HCT116 (cell line): ENCODE results near the gene CTU2. TPM values are rescaled to one million over a fixed set of nuclear protein-coding genes. Genes with fewer than 3 reads are reported as not detected.

Experiments used
- ATAC-seq: fragments of 200-7000 bp; cut with Tn5 transposase; 2 replicates; pipeline ENCODE4 v1.9.1; 2020; ENCODE audit warnings: mild to moderate bottlenecking, moderate library complexity
- BruUV-seq: library from RNA; stranded (reverse); fragments of 400-500 nt; replicated peaks from 2 replicates; lab custom pipeline; 2021; lab: Mats Ljungman, UMichigan
- CTCF ChIA-PET: fragments of 300-600 bp; sonication (Branson Sonifier 250); formaldehyde crosslinking; loops from one replicate; lab custom pipeline; 2021; ENCODE audit warnings: antibody characterized with exemption; lab: Charles Lee
- POLR2A ChIA-PET: fragments of 300-600, 350-600 bp; sonication (Branson Sonifier 250); formaldehyde crosslinking; loops from one replicate; lab custom pipeline; 2021; ENCODE audit warnings: antibody characterized with exemption; lab: Charles Lee
- RAD21 ChIA-PET, 2 experiments: fragments of 300-600 bp; sonication (Branson Sonifier 250); formaldehyde crosslinking; loops; one replicate each; lab custom pipeline; 2023; ENCODE audit warnings: low total read pairs in 2 of 2; ENCODE audit not compliant: uncharacterized antibody in 2 of 2, unreplicated experiment in 2 of 2, low non-redundant PET in 1 of 2; lab: Charles Lee
- DNase-seq: peaks from one replicate; pipeline ENCODE4 v3.0.0-alpha.2; 2010; ENCODE audit warnings: low read depth, low spot score
- H2AFZ ChIP-seq: fragments of 200-600 bp; shearing (Covaris generic), sonication (generic); 2 replicates; pipeline ENCODE4 v1.6.1; 2017; ENCODE audit warnings: low read depth, mixed run types, mixed read lengths, antibody characterized with exemption, low read length; ENCODE audit not compliant: poor library complexity, severe bottlenecking
- H3K27ac ChIP-seq: 2 replicates; pipeline ENCODE4 v1.5.1; 2012; ENCODE audit warnings: low read depth, low read length
- H3K27me3 ChIP-seq: fragments of 200-600 bp; sonication (generic); 2 replicates; pipeline ENCODE4 v1.6.1; 2016; ENCODE audit warnings: mixed run types, low read length, mixed read lengths; ENCODE audit not compliant: insufficient read depth
- H3K36me3 ChIP-seq, 2 experiments: fragments of 200-500 bp in 1 of 2; fragments of 200-600 bp in 1 of 2; sonication (Bioruptor generic) in 1 of 2; sonication (generic) in 1 of 2; 2 replicates each; pipeline versions ENCODE4 v1.5.1 to v1.6.1; 2014 to 2016; ENCODE audit warnings: low read length in 2 of 2, inconsistent platforms in 1 of 2, mixed read lengths in 1 of 2, mixed run types in 1 of 2; ENCODE audit not compliant: insufficient read depth in 2 of 2, control insufficient read depth in 1 of 2
- H3K4me1 ChIP-seq, 2 experiments: fragments of 200-600 bp in 1 of 2; sonication (generic) in 1 of 2; 2 replicates each; pipeline versions ENCODE4 v1.5.1 to v1.6.1; 2012 to 2017; ENCODE audit warnings: low read length in 2 of 2, inconsistent platforms in 1 of 2, mild to moderate bottlenecking in 1 of 2, mixed read lengths in 1 of 2, mixed run types in 1 of 2, moderate library complexity in 1 of 2; ENCODE audit not compliant: insufficient read depth in 2 of 2, control insufficient read depth in 1 of 2
- H3K4me2 ChIP-seq: fragments of 200-600 bp; sonication (generic); 2 replicates; pipeline ENCODE4 v1.6.1; 2017; ENCODE audit warnings: mixed run types, low read length, mixed read lengths
- H3K4me3 ChIP-seq, 2 experiments: fragments of 200-600 bp in 1 of 2; sonication (generic) in 1 of 2; replicated peaks in 1 of 2; 2 replicates each; pipeline ENCODE4 v1.5.1; 2011 to 2016; ENCODE audit warnings: low read length in 2 of 2, control low read depth in 1 of 2, low read depth in 1 of 2, mild to moderate bottlenecking in 1 of 2, mixed read lengths in 1 of 2, mixed run types in 1 of 2
- H3K79me2 ChIP-seq: fragments of 200-600 bp; sonication (generic); 2 replicates; pipeline ENCODE4 v1.6.1; 2017; ENCODE audit warnings: mild to moderate bottlenecking, mixed run types, low read length, moderate library complexity, mixed read lengths; ENCODE audit not compliant: insufficient read depth
- H3K9ac ChIP-seq: fragments of 200-600 bp; sonication (generic); 2 replicates; pipeline ENCODE4 v1.6.1; 2016; ENCODE audit warnings: low read length, mixed read lengths
- H3K9me2 ChIP-seq: fragments of 200-600 bp; sonication (generic), shearing (Covaris generic); 2 replicates; pipeline ENCODE4 v1.6.1; 2017; ENCODE audit warnings: mixed run types, mild to moderate bottlenecking, moderate library complexity; ENCODE audit not compliant: insufficient read depth
- H3K9me3 ChIP-seq, 2 experiments: fragments of 200-500 bp in 1 of 2; fragments of 200-600 bp in 1 of 2; sonication (Bioruptor generic) in 1 of 2; sonication (generic) in 1 of 2; 2 replicates each; pipeline ENCODE4 v1.6.1; 2014 to 2017; ENCODE audit warnings: low read length in 2 of 2, mixed read lengths in 2 of 2, inconsistent platforms in 1 of 2, low read depth in 1 of 2, mild to moderate bottlenecking in 1 of 2, mixed run types in 1 of 2, moderate library complexity in 1 of 2; ENCODE audit not compliant: control insufficient read depth in 1 of 2, insufficient read depth in 1 of 2
- H4K20me1 ChIP-seq: fragments of 200-600 bp; sonication (generic), shearing (Covaris generic); 2 replicates; pipeline ENCODE4 v1.6.1; 2017; ENCODE audit warnings: mixed run types, mild to moderate bottlenecking, moderate library complexity; ENCODE audit not compliant: insufficient read depth
- CBX3 ChIP-seq: IDR thresholded peaks from 2 replicates; pipeline ENCODE4 v1.6.1; 2012; ENCODE audit warnings: low read depth
- EGR1 ChIP-seq: IDR thresholded peaks from 2 replicates; pipeline ENCODE4 v1.6.1; 2012; ENCODE audit warnings: low read depth
- ELF1 ChIP-seq: IDR thresholded peaks from 2 replicates; pipeline ENCODE4 v1.6.1; 2012; ENCODE audit warnings: low read depth, borderline replicate concordance
- RAD21 ChIP-seq: IDR thresholded peaks from 2 replicates; pipeline ENCODE4 v1.6.1; 2012; ENCODE audit warnings: low read depth, mild to moderate bottlenecking
- SIN3A ChIP-seq: IDR thresholded peaks from 2 replicates; pipeline ENCODE4 v1.6.1; 2012; ENCODE audit warnings: low read depth
- TCF7L2 ChIP-seq: IDR thresholded peaks from 2 replicates; pipeline ENCODE4 v1.7.0; 2011; ENCODE audit warnings: borderline replicate concordance, inconsistent platforms; ENCODE audit not compliant: insufficient read depth, insufficient read length; ENCODE audit errors: extremely low read depth
- ZFX ChIP-seq: fragments of 450-650 bp; IDR thresholded peaks from 2 replicates; pipeline ENCODE4 v1.6.1; 2017
- intact Hi-C: fragments of 100-400 bp; cut with micrococcal nuclease; formaldehyde crosslinking; loops from 2 replicates; pipeline ENCODE4 v1.10.0; 2022
- total RNA-seq: library from RNA; stranded (reverse); gene quantifications from one replicate; pipeline ENCODE4 v1.2.1, GENCODE V29; 2021; ENCODE audit not compliant: unreplicated experiment
- TF ChIP-seq, protein P1 (sequence below): IDR thresholded peaks from 2 replicates; pipeline ENCODE4 v1.6.1; 2011; ENCODE audit warnings: mild to moderate bottlenecking, low read length, moderate library complexity; ENCODE audit not compliant: insufficient replicate concordance; ENCODE audit errors: extremely low read depth

CTU2 gene
- total RNA-seq, 1 experiment from 2014 or later, result 71.3 TPM

DNA sequence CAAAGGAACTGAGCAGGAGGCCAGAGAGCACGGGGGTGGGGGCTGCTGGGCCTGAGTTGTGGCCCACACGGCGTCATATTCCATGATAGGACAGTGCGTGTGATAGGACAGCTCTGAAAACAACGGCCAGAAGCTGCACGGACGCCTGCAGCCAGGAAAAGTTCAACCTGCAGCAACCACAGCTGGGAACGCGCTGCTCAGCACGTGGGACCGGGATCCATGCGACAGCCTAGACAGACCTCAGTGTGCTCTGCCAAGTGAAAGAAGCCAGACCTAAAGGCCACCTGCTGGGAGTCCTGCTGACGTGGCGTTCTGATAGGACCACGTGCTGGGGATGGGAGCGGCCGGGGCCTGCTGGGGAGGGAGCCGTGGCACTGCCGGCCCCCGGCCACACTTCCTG, 21.6 kb downstream of the CTU2 start (continued):
- TF ChIP-seq, protein P1, sequence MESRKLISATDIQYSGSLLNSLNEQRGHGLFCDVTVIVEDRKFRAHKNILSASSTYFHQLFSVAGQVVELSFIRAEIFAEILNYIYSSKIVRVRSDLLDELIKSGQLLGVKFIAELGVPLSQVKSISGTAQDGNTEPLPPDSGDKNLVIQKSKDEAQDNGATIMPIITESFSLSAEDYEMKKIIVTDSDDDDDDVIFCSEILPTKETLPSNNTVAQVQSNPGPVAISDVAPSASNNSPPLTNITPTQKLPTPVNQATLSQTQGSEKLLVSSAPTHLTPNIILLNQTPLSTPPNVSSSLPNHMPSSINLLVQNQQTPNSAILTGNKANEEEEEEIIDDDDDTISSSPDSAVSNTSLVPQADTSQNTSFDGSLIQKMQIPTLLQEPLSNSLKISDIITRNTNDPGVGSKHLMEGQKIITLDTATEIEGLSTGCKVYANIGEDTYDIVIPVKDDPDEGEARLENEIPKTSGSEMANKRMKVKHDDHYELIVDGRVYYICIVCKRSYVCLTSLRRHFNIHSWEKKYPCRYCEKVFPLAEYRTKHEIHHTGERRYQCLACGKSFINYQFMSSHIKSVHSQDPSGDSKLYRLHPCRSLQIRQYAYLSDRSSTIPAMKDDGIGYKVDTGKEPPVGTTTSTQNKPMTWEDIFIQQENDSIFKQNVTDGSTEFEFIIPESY, result no peak
- TF ChIP-seq CBX3 (no peak), ZFX (no peak), ELF1 (no peak)
- TF ChIP-seq, all 23 proteins: peak for 0

DNA sequence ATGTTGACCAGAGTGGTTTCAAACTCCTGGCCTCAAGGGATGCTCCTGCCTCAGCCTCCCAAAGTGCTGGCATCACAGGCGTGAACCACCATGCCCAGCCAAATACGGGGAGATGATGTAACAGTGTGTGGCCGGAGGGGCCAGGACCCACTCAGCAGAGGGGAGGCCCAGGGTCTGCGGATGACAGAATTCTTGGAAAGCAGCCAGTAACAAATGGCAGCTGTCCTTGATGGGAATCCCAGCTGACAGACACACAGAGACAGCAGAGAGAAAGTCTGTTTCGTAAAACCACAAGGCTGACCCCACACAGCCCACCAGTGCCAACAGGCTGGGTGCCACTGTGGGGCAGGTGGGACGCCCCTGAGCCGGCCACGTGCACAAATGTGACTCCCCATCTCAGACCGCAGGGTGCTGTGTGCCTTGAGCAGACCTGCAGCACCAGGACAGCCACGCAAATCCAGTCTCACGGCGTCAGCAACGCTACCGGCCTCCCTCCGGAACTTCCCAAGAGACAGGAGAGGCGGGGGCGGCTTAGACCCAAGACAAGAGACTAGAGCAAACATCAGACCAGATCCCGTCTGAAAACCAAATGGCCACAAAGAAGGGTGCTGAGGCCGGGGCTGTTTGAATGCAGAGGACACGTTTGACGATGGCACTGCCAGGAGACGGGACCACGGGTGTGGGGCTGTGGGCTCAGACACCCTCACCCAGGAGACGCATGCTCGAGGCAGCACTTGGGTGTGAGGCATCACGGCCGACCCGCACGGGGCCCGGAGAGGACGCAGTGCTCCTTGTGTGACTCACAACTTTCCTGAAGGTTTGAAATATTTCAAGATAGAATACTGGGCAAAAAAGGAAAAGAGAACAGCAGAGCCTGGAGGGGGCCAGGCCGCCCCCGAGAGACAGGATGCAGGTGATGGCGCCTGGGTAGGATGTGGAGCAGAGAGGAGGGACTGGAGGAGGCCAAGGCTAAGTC, 24.6 kb downstream of the CTU2 start:
- no peaks in the 10 kb centered on the region for H3K4me1 ChIP-seq
- H3K4me3 ChIP-seq, result no peak overlapping the region
- H4K20me1 ChIP-seq, result no peaks in the 10 kb centered on the region
- no peaks in the 10 kb centered on the region for H3K9me3 ChIP-seq
- intact Hi-C loops, result no loop called here
- peaks cover 36 to 66% of the 10 kb centered on the region in 2 experiments; a peak in 3 of 4 replicates for H3K36me3 ChIP-seq
- CTCF ChIA-PET, result no interaction called here
- DNase-seq (no peak), ATAC-seq (no peak)
- H2AFZ ChIP-seq, result no peak overlapping the region
- H3K79me2 ChIP-seq, result peaks cover 13% of the 10 kb centered on the region; the same call in 1 of the 2 replicates
- RAD21 ChIA-PET, result no interaction called here
- no TSS peak for BruUV-seq
- H3K4me2 ChIP-seq, result no peak overlapping the region
- no peak for TF ChIP-seq SIN3A
- TF ChIP-seq RAD21, result no peak
- TF ChIP-seq, protein P1, result no peak
- TF ChIP-seq EGR1, result no peak
- TF ChIP-seq TCF7L2, result no peak
- POLR2A ChIA-PET, result interaction anchor here (0.7 kb wide), 1 partner anchor 15 kb away, joined by 3 read pairs; no protein-coding TSS in a partner anchor
- no peaks in the 10 kb centered on the region for H3K9me2 ChIP-seq
- H3K9ac ChIP-seq, result no peak overlapping the region
- no peaks in the 10 kb centered on the region for H3K27me3 ChIP-seq
- no peak overlapping the region for H3K27ac ChIP-seq
